GM10847 (cell line): ENCODE results near the gene SLC4A3.

Experiments
- POLR2A ChIP-seq: IDR thresholded peaks from 2 replicates; pipeline ENCODE4 v1.6.1; 2011; ENCODE audit not compliant: insufficient read length; ENCODE audit errors: extremely low read depth

The SLC4A3 gene

DNA sequence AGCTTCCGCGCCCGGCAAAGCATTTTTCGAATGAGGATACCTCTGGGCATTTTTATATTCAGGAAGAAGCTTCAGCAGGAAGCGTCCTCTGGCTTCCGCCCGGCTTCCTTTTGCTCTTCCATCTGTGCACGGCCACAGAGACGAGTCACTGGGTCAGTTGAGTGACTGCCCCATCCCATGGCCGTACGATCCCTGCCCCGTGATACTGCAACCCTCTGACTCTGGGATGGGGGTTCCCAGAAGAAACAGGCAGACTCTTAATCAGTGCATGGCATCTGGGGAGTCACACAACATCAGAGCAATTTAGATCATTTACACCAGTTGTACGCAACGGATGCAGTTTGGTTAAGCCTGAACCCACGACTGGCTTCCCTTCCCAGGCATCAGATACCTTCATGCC is 40.9 kb downstream of the SLC4A3 start:
- no peak for TF ChIP-seq POLR2A

DNA sequence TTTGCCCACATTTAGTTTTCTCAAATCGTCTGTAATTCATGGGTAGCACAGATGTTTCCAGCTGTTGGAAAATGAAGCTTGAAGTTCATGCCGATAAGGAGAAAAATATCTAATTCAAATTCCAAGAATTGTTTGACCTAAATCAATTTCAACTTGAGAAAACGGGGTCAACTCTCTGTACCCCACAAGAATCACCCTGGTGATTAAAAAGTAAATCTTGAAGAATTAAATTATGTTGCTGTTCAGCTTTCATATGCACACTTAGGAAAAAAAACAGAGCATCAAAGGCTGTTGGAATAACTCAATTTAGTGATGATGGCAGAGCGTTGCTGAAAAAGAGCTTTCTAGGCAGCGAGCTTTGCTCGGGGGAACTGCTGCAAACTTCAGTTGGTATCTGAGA is 43.0 kb downstream of the SLC4A3 start:
- TF ChIP-seq POLR2A, result no peak

GRCh38 chr2:219671279-219671678 is 43.8 kb downstream of the SLC4A3 start:
- TF ChIP-seq POLR2A, result no peak

DNA sequence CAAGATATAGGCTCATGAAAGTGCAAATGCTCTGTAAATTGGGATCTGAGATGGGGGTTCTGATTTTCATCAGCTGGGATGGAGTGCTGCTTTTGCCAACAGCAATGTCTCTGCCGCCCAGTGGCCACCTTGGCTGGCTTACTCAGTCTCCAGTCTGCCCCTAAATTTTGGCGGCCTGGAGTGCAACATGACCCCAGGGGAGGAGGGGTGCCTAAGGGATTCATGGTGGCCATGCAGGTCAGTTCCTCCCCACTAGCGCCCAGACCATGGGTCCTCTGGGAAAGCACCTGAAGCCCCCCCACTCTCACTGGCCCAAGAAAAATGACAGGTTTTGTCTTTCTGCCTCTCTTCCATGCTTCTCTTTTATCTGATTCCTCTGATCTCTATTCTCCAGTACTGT is 45.0 kb downstream of the SLC4A3 start:
- TF ChIP-seq POLR2A, result no peak

GRCh38 chr2:219675221-219675620 is 47.8 kb downstream of the SLC4A3 start:
- no peak for TF ChIP-seq POLR2A

DNA sequence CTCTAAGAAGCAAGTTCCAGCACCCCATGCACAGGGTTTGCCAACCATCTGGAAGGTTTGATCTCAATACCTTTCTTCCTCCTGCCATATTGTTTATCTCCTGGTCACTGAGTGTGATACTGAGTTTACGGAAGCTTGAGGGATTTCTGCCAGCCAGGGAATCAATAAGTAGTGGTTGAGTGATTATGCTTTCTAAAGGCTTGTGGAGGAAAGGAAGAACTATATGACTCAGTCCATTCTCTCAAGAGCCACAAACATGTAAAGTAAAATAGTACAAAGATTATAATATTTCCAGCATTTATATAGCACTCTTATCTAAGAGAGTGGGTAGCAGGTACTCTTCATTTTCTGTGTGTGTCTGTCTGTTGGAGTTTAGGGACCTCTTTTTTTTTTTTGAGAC is 49.2 kb downstream of the SLC4A3 start:
- TF ChIP-seq POLR2A, result no peak

DNA sequence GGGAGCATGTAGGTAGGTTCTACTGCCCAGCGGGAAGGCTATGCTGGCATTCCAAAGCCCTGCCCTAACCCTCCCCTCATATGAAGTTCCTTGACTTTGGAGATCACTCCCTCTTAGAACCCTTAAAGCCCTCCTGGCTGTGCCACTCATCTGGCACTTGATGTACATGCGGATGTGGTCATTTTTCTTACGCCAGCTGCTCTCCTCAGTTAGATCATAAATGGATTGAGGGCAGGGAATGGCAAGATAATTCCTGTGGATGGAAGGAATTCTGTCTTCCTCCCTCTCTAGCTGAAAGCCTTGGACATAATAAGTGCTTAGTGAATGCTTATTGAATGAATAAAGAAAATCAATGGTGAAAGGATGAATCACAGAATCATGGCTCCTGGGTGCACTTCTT is 51.6 kb downstream of the SLC4A3 start:
- TF ChIP-seq POLR2A, result no peak

DNA sequence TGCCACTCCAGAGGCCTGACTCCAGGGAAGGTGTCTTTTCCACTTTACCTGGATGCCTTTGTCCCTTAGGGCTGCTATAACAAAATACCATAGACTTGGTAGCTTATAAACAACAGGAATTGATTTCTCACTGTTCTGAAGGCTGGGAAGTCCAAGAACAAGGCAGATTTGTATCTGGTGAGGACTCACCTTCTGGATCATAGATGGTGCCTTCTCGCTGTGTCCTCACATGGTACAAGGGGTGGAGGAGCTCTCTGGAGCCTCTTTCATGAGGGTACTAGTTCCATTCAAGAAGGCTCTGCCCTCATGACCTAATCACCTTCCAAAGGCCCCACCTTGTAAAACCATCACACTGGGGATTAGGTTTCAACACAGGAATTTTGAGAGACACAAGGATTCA is 52.1 kb downstream of the SLC4A3 start:
- no peak for TF ChIP-seq POLR2A

DNA sequence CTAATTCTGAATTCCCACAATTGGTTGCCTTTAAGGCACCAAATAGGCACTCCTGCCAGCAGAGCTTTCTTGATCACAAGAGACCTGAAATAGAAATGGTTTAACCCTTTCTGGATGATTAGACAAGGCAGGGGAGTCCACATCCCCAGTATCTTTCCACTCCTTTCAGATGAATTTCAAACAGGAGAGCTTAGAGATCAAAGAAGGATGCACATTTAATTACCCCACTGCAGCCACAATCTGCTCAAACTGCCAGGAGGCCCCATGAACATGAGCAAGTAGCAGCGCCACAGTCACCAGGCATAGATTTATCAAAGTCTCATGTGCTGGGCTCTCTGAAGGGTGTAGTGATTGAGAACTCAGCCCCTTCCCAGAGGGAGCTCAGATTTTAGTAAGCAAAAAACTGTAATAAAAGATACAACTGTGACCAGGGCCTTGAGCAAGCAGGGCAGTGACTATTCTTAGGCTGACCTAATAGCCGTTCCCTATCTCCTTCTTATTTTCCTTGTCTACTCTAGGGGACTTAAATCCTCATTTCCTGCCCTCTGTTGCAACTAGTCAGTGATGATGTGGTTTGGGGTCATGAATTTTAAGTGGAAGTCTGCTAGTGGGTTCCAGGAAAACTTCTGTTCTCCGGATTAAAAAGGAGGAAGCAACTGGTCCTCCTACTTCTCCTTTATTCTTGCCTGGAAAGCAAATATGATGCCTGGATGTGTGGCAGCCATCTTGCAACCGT is 53.7 kb downstream of the SLC4A3 start:
- no peak for TF ChIP-seq POLR2A

DNA sequence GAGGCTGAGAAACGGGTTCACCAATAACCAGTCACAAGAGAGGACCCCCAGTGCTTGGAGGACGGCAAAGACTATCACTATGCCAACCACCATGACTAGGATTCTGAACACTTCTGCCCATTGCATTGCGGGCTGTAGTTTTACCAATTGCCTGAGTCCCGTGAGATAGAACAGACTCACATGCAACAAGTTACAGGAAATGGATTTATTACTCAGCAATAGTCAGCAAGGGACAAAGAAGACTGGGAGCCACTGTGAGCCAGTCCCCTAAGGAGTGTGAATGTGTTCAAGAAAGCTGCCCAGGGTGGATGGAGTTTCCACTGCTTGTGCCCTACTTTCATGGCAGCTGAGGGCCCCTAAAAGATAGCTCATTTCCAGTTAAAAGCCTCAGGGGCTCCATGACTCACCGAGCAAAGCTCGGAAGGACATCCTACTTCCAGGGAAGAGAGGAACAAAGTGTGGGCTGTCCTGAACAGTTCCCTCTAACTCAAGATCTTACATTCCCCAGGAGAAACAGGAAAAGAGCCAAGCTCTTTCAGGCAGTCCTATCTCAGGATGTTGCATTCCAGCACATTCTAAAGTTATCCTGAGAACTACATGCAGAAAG is 54.4 kb downstream of the SLC4A3 start:
- no peak for TF ChIP-seq POLR2A

DNA sequence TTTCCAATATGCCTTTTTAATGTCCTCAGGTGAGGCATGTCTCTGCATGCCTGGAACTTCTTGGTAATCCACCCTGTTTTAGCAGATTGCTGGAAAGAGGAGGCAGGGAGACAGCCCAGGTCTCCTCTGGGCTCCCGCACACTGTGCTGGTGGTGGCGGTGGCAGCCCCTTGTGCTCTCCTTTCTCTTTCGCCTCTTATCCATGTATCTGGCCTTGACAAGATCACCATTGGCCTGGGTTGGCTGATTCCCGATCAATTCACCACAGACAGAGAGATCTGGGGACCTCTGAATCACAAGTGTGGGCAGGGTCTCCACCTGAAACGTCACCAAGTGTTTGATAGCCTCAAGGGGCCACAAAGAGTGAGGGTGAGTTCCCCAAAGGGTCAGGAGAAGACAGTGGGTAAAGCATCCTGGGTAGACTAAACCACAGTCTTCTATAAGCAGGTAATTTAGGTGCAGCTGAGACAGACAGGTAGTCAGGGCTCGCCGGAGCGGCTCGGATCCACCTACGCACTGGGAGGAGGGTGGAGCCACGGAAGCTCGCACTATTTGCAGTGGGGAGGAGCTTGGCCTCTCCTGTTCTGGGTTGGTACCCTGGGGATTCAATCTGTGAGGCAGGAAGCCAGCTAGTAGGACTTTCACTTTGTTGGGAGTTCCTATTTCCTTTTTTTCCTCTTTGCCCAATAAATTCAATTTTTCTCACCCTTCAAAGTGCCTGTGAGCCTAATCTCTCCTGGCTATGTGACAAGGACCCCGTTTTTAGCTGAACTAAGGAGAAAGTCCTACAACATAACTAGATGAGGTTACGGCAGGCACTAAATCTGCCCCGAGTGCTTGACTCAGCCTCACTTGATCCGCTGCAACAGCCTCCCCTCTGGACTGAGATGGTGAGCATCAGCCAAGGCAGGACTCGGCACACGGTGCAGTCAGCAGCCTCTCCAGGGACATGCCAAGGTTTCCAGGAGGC is 57.6 kb downstream of the SLC4A3 start:
- TF ChIP-seq POLR2A, result no peak

DNA sequence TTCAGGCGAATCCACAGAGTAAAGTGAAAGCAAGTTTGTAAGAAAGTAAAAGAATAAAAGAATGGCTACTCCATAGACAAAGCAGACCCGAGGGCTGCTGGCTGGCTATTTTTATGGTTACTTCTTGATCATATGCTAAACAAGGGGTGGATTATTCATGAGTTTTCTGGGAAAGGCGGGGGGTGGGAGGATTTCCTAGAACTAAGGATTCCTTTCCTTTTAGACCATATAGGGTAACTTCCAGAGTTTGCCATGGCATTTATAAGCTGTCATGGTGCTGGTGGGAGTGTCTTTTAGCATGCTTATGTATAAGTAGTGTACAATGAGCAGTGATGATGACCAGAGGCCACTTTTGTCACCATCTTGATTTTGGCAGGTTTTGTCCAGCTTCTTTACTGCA is 59.8 kb downstream of the SLC4A3 start:
- TF ChIP-seq POLR2A, result no peak

DNA sequence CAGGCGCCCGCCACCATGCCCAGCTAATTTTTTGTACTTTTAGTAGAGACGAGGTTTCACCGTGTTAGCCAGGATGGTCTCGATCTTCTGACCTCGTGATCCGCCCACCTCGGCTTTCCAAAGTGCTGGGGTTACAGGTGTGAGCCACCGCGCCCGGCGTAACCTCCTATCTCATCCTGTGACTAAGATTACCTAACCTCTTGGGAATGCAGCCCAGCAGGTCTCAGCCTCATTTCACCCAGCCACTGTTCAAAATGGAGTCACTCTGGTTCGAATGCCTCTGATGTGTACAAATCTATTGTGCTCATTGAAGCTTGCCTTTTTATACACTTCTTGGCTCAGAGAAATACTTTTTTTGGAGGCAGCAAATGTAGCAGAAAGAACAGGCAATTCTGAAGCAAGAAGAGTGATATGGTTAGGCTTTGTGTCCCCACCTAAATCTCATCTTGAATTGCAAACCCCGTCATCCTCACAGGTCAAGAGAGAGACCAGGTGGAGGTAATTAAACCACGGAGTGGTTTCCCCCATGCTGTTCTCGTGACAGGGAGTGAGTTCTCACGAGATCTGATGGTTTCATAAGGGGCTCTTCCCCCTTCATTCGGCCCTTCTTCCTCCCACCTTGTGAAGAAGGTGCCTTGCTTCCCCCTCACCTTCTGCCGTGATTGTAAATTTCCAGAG is 60.6 kb downstream of the SLC4A3 start:
- no peak for TF ChIP-seq POLR2A

DNA sequence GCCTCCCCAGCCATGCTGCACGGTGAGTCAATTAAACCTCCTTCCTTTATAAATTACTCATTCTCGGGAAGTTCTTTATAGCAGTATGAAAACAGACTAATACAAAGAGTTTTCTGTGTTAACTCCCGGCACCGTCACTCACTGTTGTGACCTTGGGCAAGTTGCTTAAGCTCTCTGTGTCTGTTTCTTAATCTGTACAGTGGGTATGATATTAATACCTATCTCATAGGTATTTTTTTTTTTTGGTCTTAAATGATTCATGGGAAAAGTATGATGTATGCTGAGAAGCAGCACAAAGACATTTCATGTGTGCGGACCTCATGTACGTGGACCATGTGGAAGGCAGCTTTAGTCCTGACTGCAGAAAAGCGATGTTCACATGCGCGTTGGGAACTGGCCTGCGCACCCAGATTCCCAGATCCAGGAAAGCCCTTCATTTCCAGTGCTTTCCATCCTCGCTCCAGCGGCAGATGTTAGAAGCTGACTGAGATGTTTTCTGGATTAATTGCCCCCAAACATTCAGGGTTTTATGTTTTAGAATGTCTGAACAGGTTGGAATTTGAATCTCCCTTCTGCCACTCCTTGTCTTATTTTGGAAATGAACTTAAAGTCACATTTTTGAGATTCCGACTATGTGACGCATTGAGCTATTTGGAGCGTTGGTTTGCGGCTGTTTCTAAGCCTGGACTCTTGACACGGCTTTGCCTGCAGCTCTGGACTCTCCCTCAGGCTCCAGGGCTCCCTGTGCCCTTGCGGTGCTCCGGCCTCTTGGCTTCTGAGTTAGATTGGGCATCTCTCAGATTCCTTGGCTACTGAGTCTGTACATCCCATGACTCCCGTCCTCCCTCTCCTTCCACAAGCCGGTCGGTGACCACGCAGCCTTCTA is 61.4 kb downstream of the SLC4A3 start:
- TF ChIP-seq POLR2A, result no peak
